Caco-2 (cell line): ENCODE measurements around the gene ERC2. TPM values are rescaled to one million over a fixed set of nuclear protein-coding genes. Genes with fewer than 3 reads are reported as not detected.

Experiments
- BruUV-seq: library from RNA; stranded (reverse); fragments of 400-500 nt; replicated peaks from 2 replicates; lab custom pipeline; 2021; lab: Mats Ljungman, UMichigan
- CTCF ChIA-PET: fragments of 300-600 bp; sonication (Branson Sonifier 250); formaldehyde crosslinking; loops from one replicate; lab custom pipeline; 2022; ENCODE audit warnings: antibody characterized with exemption; lab: Charles Lee
- POLR2A ChIA-PET: fragments of 300-600 bp; sonication (Branson Sonifier 250); formaldehyde crosslinking; loops from one replicate; lab custom pipeline; 2022; ENCODE audit warnings: antibody characterized with exemption; lab: Charles Lee
- DNase-seq, 2 experiments: peaks; one replicate each; pipeline versions ENCODE4 v3.0.0 to v3.0.0-alpha.2; 2020 to 2022
- H3K27me3 ChIP-seq: replicated peaks from 2 replicates; pipeline ENCODE4 v1.6.0; 2011; ENCODE audit warnings: low read length; ENCODE audit not compliant: control insufficient read depth, insufficient read depth
- H3K36me3 ChIP-seq: 2 replicates; pipeline ENCODE4 v1.5.1; 2011; ENCODE audit warnings: low read length; ENCODE audit not compliant: control insufficient read depth, insufficient read depth
- H3K4me1 ChIP-seq: fragments of 250-450 bp; sonication (Bioruptor Pico); 2 replicates; pipeline ENCODE4 v1.5.1; 2020; ENCODE audit warnings: mild to moderate bottlenecking
- H3K4me3 ChIP-seq: 2 replicates; pipeline ENCODE4 v1.5.1; 2011; ENCODE audit warnings: low read depth, mild to moderate bottlenecking, control low read depth, low read length
- H3K9me3 ChIP-seq: fragments of 250-450 bp; sonication (Bioruptor Pico); 2 replicates; pipeline ENCODE4 v1.5.1; 2020; ENCODE audit warnings: mild to moderate bottlenecking, moderate library complexity
- H3K27ac Mint-ChIP-seq: one replicate; pipeline ENCODE4 v1.8.0; 2022; ENCODE audit warnings: mixed read lengths; ENCODE audit not compliant: unreplicated experiment
- H3K27me3 Mint-ChIP-seq: one replicate; pipeline ENCODE4 v1.8.0; 2022; ENCODE audit warnings: mixed read lengths; ENCODE audit not compliant: insufficient read depth, unreplicated experiment
- H3K36me3 Mint-ChIP-seq: one replicate; pipeline ENCODE4 v1.8.0; 2022; ENCODE audit warnings: mild to moderate bottlenecking, mixed read lengths; ENCODE audit not compliant: insufficient read depth, unreplicated experiment
- H3K4me1 Mint-ChIP-seq: one replicate; pipeline ENCODE4 v1.8.0; 2022; ENCODE audit warnings: low read depth, mixed read lengths; ENCODE audit not compliant: unreplicated experiment
- H3K4me3 Mint-ChIP-seq: one replicate; pipeline ENCODE4 v1.8.0; 2022; ENCODE audit warnings: mild to moderate bottlenecking, moderate library complexity, mixed read lengths; ENCODE audit not compliant: unreplicated experiment
- H3K9me3 Mint-ChIP-seq: one replicate; pipeline ENCODE4 v1.8.0; 2022; ENCODE audit warnings: mixed read lengths; ENCODE audit not compliant: unreplicated experiment
- intact Hi-C: fragments of 100-400 bp; cut with micrococcal nuclease; formaldehyde crosslinking; loops from one replicate; pipeline ENCODE4 v1.10.0; 2022; ENCODE audit not compliant: unreplicated experiment
- total RNA-seq: library from RNA; stranded (reverse); gene quantifications from 2 replicates; pipeline ENCODE4 v1.2.3, GENCODE V29; 2022
- TF ChIP-seq, protein P1 (sequence below), 2 experiments: fragments of 200-600 bp in 1 of 2; IDR thresholded peaks; 1 replicate in 1 of 2; 2 replicates in 1 of 2; pipeline versions ENCODE4 v1.5.1 to v1.8.0; 2011 to 2022; ENCODE audit warnings: antibody characterized with exemption in 1 of 2, control low read depth in 1 of 2, inconsistent platforms in 1 of 2, low read depth in 1 of 2, low read length in 1 of 2, mild to moderate bottlenecking in 1 of 2, moderate library complexity in 1 of 2; ENCODE audit not compliant: insufficient read depth in 1 of 2, severe bottlenecking in 1 of 2, unreplicated experiment in 1 of 2

ERC2 gene
- total RNA-seq, 1 experiment from 2014 or later, result 0.54 TPM

GRCh38 chr3:55486101-55486856 lies 982.0 kb downstream of the ERC2 start:
- peaks cover 7% of the 10 kb centered on the region; the same call in 1 of the 2 replicates for H3K4me1 ChIP-seq
- POLR2A ChIA-PET, result no interaction called here
- CTCF ChIA-PET, result interaction anchor here (0.6 to 1.5 kb wide), 2 partner anchors 136 to 236 kb away, joined by 4 to 5 read pairs; no protein-coding TSS in a partner anchor
- Mint-ChIP-seq H3K4me1 (no peaks in the 10 kb centered on the region), H3K27me3 (peaks cover 10% of the 10 kb centered on the region), H3K9me3 (no peaks in the 10 kb centered on the region), H3K27ac (peak overlapping the region; percentile 66), H3K36me3 (peaks cover 13% of the 10 kb centered on the region), H3K4me3 (peak overlapping the region; percentile 90)
- DNase-seq, result peak in 1 of 2 experiments; percentile 18
- H3K36me3 ChIP-seq, result no peaks in the 10 kb centered on the region
- BruUV-seq, result TSS peak; percentile 49
- peak overlapping the region; percentile 43 for H3K4me3 ChIP-seq
- intact Hi-C loops, result loop anchor here (2.0 to 5.0 kb wide), 6 partner anchors 41 to 766 kb away; no protein-coding TSS in a partner anchor
- no peaks in the 10 kb centered on the region for H3K9me3 ChIP-seq
- H3K27me3 ChIP-seq, result no peaks in the 10 kb centered on the region
- TF ChIP-seq, protein P1, sequence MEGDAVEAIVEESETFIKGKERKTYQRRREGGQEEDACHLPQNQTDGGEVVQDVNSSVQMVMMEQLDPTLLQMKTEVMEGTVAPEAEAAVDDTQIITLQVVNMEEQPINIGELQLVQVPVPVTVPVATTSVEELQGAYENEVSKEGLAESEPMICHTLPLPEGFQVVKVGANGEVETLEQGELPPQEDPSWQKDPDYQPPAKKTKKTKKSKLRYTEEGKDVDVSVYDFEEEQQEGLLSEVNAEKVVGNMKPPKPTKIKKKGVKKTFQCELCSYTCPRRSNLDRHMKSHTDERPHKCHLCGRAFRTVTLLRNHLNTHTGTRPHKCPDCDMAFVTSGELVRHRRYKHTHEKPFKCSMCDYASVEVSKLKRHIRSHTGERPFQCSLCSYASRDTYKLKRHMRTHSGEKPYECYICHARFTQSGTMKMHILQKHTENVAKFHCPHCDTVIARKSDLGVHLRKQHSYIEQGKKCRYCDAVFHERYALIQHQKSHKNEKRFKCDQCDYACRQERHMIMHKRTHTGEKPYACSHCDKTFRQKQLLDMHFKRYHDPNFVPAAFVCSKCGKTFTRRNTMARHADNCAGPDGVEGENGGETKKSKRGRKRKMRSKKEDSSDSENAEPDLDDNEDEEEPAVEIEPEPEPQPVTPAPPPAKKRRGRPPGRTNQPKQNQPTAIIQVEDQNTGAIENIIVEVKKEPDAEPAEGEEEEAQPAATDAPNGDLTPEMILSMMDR (IDR thresholded peaks at IDR 0.05; ENCODE audit: insufficient read depth in 1 of 2, low read depth in 1 of 2, low read length in 1 of 2, severe bottlenecking in 1 of 2, unreplicated experiment in 1 of 2), result no peak

GRCh38 chr3:55484801-55485791 lies 983.2 kb downstream of the ERC2 start:
- H3K4me1 ChIP-seq, result peaks cover 7% of the 10 kb centered on the region; the same call in 1 of the 2 replicates
- H3K27me3 Mint-ChIP-seq, result peaks cover 10% of the 10 kb centered on the region
- no peaks in the 10 kb centered on the region for H3K27me3 ChIP-seq
- TF ChIP-seq, protein P1 (IDR thresholded peaks at IDR 0.05; ENCODE audit: insufficient read depth in 1 of 2, low read depth in 1 of 2, low read length in 1 of 2, severe bottlenecking in 1 of 2, unreplicated experiment in 1 of 2), result peak; percentile 71 to 72
- no peaks in the 10 kb centered on the region for H3K9me3 ChIP-seq
- H3K4me1 Mint-ChIP-seq, result no peaks in the 10 kb centered on the region
- POLR2A ChIA-PET, result no interaction called here
- H3K4me3 Mint-ChIP-seq, result peak overlapping the region; percentile 90
- peaks cover 17% of the 10 kb centered on the region for H3K36me3 Mint-ChIP-seq
- peak overlapping the region; percentile 17 for H3K4me3 ChIP-seq
- H3K9me3 Mint-ChIP-seq, result no peaks in the 10 kb centered on the region
- no TSS peak for BruUV-seq
- CTCF ChIA-PET, result interaction anchor here (0.9 to 1.2 kb wide), 2 partner anchors 167 to 237 kb away, joined by 4 to 8 read pairs; no protein-coding TSS in a partner anchor
- peak; percentile 55 to 70 for DNase-seq
- no peak overlapping the region for H3K27ac Mint-ChIP-seq
- intact Hi-C loops, result loop anchor here (1.0 to 5.0 kb wide), 4 partner anchors 82 to 767 kb away; no protein-coding TSS in a partner anchor
- H3K36me3 ChIP-seq, result no peaks in the 10 kb centered on the region
